LNCaP clone FGC (cell line): ENCODE data around the gene PLCD3.
A peak's percentile ranks its signal among the peaks of the same experiment; 100 is the strongest.

Experiments used
- DNase-seq: peaks from one replicate; pipeline ENCODE4 v3.0.0-alpha.2; 2011; ENCODE audit warnings: low read depth
- H3K4me3 ChIP-seq: 2 replicates; pipeline ENCODE4 v1.5.1; 2011; ENCODE audit warnings: mild to moderate bottlenecking, low read depth, low read length, control low read depth
- CTCF ChIP-seq: IDR thresholded peaks from 2 replicates; pipeline ENCODE4 v1.5.1; 2012; ENCODE audit warnings: mild to moderate bottlenecking; ENCODE audit not compliant: control insufficient read depth, insufficient read depth; ENCODE audit errors: extremely low read depth

PLCD3 gene

GRCh38 chr17:45160447-45161287 lies 28.4 kb upstream of the PLCD3 start:
- H3K4me3 ChIP-seq: peak overlapping the region; percentile 98
- DNase-seq: no peak

GRCh38 chr17:45156242-45156641 lies 23.9 kb upstream of the PLCD3 start:
- no peak for DNase-seq
- no peak for TF ChIP-seq CTCF
- no peak overlapping the region for H3K4me3 ChIP-seq

More at GRCh38 chr17:45160447-45161287, 28.4 kb upstream of the PLCD3 start:
- peak; percentile 21; the same call in 1 of the 2 replicates for TF ChIP-seq CTCF

GRCh38 chr17:45155483-45155882 lies 23.2 kb upstream of the PLCD3 start:
- no peak for DNase-seq
- TF ChIP-seq CTCF: no peak
- H3K4me3 ChIP-seq: no peak overlapping the region

GRCh38 chr17:45155029-45155428 lies 22.7 kb upstream of the PLCD3 start:
- no peak for DNase-seq
- TF ChIP-seq CTCF: no peak
- no peak overlapping the region for H3K4me3 ChIP-seq

GRCh38 chr17:45150911-45151809 lies 18.8 kb upstream of the PLCD3 start:
- DNase-seq: no peak
- peak overlapping the region; percentile 67 for H3K4me3 ChIP-seq
- TF ChIP-seq CTCF: no peak

GRCh38 chr17:45149669-45150664 lies 17.7 kb upstream of the PLCD3 start:
- DNase-seq: no peak
- no peak for TF ChIP-seq CTCF
- H3K4me3 ChIP-seq: peak overlapping the region; percentile 67
